ENCODE data around the gene UBE2E1. TPM values are rescaled to one million over a fixed set of nuclear protein-coding genes. Genes with fewer than 3 reads are reported as not detected.

Gene UBE2E1
- total and polyA plus RNA-seq, 2 of the 4 experiments (the other 2 are of a cell fraction), result 54.1 to 91.6 TPM

GRCh38 chr3:23826382-23827064 lies 20.8 kb downstream of the UBE2E1 start:
- dilution Hi-C loops (cut with HindIII; ENCODE audit: low sequenced_read_pairs, unreplicated experiment), result no loop called here

More at GRCh38 chr3:23826382-23827064, 20.8 kb downstream of the UBE2E1 start:
- Histone ChIP-seq H3K79me1 (ENCODE audit: low read depth in 1 of 2, low read length in 2 of 2) (peaks cover 35 to 54% of the 10 kb centered on the region in 2 experiments), H3K36me3 (ENCODE audit: control insufficient read depth, insufficient read depth, low read length) (peaks cover 2% of the 10 kb centered on the region), H4K5ac (ENCODE audit: low read depth, low read length) (no peak overlapping the region), H3K18ac (ENCODE audit: low read depth, low read length) (no peak overlapping the region), H3K4me1 (ENCODE audit: control insufficient read depth, insufficient read depth, low read length) (peaks cover 2% of the 10 kb centered on the region; the same call in 1 of the 2 replicates), H3K4me2 (ENCODE audit: low read depth, low read length) (no peak overlapping the region), H3K27ac (ENCODE audit: insufficient read depth, low read length) (no peak overlapping the region), H3K23ac (ENCODE audit: low read depth, low read length) (peak overlapping the region; percentile 13; the same call in 1 of the 2 replicates), H3K9ac (ENCODE audit: low read depth, low read length) (no peak overlapping the region), H3K4me3 (ENCODE audit: insufficient read depth, low read depth, low read length) (no peak overlapping the region), H4K8ac (ENCODE audit: low read depth in 2 of 2, low read length in 2 of 2) (no peak overlapping the region), H3K27me3 (ENCODE audit: control insufficient read depth, insufficient read depth, low read length) (no peaks in the 10 kb centered on the region), H2BK15ac (ENCODE audit: low read depth, low read length) (no peak overlapping the region), H4K91ac (ENCODE audit: insufficient read depth, low read depth, low read length) (no peak overlapping the region), H2BK5ac (ENCODE audit: low read depth, low read length, poor library complexity, severe bottlenecking) (no peak overlapping the region), H3K56ac (ENCODE audit: extremely low read depth, insufficient read depth, low read length) (no peak overlapping the region), H2BK20ac (ENCODE audit: low read depth, low read length) (no peak overlapping the region), H3K4ac (ENCODE audit: low read depth, low read length) (no peak overlapping the region), H2BK120ac (ENCODE audit: low read depth, low read length) (no peak overlapping the region), H2AK9ac (replicated peaks; ENCODE audit: low read depth, low read length, poor library complexity) (no peak overlapping the region), H3K14ac (replicated peaks; ENCODE audit: low read depth, low read length) (no peak overlapping the region), H4K20me1 (ENCODE audit: insufficient read depth, low read length) (peaks cover 45% of the 10 kb centered on the region), H2AFZ (replicated peaks; ENCODE audit: low read length, poor library complexity) (no peak overlapping the region), H3K9me1 (ENCODE audit: insufficient read depth, low read length) (peaks cover 8% of the 10 kb centered on the region), H2AK5ac (ENCODE audit: low read depth, low read length) (no peak overlapping the region), H3K9me3 (ENCODE audit: control insufficient read depth, insufficient read depth, low read length) (no peaks in the 10 kb centered on the region)
- BruUV-seq (replicated peaks), result no TSS peak
- peak; percentile 60 for ATAC-seq (ENCODE audit: low read depth)
- intact Hi-C loops (cut with micrococcal nuclease) (no loop called here), in situ Hi-C loops (cut with MboI; ENCODE audit: low sequenced_read_pairs) (no loop called here)
- ChIA-PET CTCF (interaction anchor here (0.6 kb wide), 1 partner anchor 47 kb away, joined by 3 read pairs; no protein-coding TSS in a partner anchor), POLR2A (ENCODE audit: unreplicated experiment) (no interaction called here)
- WGBS, 2 experiments (ENCODE audit: extremely low coverage in 2 of 2, insufficient read length in 1 of 2), result no CpG with 5 or more reads among the region's 1 CpG
- no peak for TF ChIP-seq FOS (IDR thresholded peaks at IDR 0.05; ENCODE audit: low read depth, low read length)
- no peak for TF ChIP-seq CTCF (conservative IDR thresholded peaks at IDR 0.05; ENCODE audit: low read depth, low read length)
- no peak for TF ChIP-seq MXI1 (IDR thresholded peaks at IDR 0.05; ENCODE audit: borderline replicate concordance, low read depth, low read length)
- TF ChIP-seq MAZ (IDR thresholded peaks at IDR 0.05; ENCODE audit: borderline replicate concordance, low read depth, low read length), result no peak
- no peak for TF ChIP-seq NFE2L2 (IDR thresholded peaks at IDR 0.05; ENCODE audit: low read depth, low read length)
- no peak for TF ChIP-seq ELK1 (IDR thresholded peaks at IDR 0.05; ENCODE audit: borderline replicate concordance, low read depth, low read length)
- no peak for TF ChIP-seq SMC3 (IDR thresholded peaks at IDR 0.05; ENCODE audit: low read depth, low read length)
- no peak for TF ChIP-seq CEBPB (IDR thresholded peaks at IDR 0.05; ENCODE audit: low read depth, low read length)
- TF ChIP-seq RAD21 (IDR thresholded peaks at IDR 0.05; ENCODE audit: low read length), result no peak
- TF ChIP-seq RFX5 (IDR thresholded peaks at IDR 0.05; ENCODE audit: low read depth, low read length), result no peak
- no peak for TF ChIP-seq CHD1 (IDR thresholded peaks at IDR 0.05; ENCODE audit: low read depth, low read length)
- TF ChIP-seq, protein P1, sequence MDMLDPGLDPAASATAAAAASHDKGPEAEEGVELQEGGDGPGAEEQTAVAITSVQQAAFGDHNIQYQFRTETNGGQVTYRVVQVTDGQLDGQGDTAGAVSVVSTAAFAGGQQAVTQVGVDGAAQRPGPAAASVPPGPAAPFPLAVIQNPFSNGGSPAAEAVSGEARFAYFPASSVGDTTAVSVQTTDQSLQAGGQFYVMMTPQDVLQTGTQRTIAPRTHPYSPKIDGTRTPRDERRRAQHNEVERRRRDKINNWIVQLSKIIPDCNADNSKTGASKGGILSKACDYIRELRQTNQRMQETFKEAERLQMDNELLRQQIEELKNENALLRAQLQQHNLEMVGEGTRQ (IDR thresholded peaks at IDR 0.05; ENCODE audit: low read depth, low read length), result no peak
- TF ChIP-seq RCOR1 (IDR thresholded peaks at IDR 0.05; ENCODE audit: insufficient replicate concordance, low read length), result no peak
- DNase-seq, result no peak
